Measurements from ENCODE around the gene SYCP2.

GRCh38 chr20:59936409-59936808, 3.0 kb upstream of the SYCP2 start:
- TF ChIP-seq POLR2A (IDR thresholded peaks at IDR 0.05) (no peak), POLR2AphosphoS5 (IDR thresholded peaks at IDR 0.05) (no peak)
- TF ChIP-seq, protein P1, sequence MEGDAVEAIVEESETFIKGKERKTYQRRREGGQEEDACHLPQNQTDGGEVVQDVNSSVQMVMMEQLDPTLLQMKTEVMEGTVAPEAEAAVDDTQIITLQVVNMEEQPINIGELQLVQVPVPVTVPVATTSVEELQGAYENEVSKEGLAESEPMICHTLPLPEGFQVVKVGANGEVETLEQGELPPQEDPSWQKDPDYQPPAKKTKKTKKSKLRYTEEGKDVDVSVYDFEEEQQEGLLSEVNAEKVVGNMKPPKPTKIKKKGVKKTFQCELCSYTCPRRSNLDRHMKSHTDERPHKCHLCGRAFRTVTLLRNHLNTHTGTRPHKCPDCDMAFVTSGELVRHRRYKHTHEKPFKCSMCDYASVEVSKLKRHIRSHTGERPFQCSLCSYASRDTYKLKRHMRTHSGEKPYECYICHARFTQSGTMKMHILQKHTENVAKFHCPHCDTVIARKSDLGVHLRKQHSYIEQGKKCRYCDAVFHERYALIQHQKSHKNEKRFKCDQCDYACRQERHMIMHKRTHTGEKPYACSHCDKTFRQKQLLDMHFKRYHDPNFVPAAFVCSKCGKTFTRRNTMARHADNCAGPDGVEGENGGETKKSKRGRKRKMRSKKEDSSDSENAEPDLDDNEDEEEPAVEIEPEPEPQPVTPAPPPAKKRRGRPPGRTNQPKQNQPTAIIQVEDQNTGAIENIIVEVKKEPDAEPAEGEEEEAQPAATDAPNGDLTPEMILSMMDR (IDR thresholded peaks at IDR 0.05): no peak
